ENCODE measurements around the gene GMPPB.

DNA sequence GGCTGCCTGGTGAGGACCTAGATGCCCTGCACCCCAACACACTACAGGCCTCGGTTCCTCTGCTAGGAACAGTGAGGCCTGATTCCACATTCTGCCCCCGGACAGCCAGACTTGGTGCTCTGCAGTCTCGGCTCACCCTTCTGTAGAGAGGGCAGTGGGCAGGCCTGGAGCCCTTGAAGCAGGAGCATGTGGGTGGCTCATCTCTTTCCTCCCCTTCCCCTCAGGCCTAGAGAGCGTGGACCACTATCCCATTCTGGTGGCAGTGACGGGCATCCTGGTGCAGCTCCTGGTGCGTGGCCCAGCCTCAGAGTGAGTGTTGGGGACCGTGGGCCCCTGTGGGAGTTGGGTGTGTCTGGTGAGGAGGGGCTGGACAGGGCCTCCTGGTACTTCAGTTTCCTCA lies 7.6 kb downstream of the GMPPB start:
- TF ChIP-seq, protein P1, sequence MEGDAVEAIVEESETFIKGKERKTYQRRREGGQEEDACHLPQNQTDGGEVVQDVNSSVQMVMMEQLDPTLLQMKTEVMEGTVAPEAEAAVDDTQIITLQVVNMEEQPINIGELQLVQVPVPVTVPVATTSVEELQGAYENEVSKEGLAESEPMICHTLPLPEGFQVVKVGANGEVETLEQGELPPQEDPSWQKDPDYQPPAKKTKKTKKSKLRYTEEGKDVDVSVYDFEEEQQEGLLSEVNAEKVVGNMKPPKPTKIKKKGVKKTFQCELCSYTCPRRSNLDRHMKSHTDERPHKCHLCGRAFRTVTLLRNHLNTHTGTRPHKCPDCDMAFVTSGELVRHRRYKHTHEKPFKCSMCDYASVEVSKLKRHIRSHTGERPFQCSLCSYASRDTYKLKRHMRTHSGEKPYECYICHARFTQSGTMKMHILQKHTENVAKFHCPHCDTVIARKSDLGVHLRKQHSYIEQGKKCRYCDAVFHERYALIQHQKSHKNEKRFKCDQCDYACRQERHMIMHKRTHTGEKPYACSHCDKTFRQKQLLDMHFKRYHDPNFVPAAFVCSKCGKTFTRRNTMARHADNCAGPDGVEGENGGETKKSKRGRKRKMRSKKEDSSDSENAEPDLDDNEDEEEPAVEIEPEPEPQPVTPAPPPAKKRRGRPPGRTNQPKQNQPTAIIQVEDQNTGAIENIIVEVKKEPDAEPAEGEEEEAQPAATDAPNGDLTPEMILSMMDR (IDR thresholded peaks at IDR 0.05) = no peak
- TF ChIP-seq POLR2A (IDR thresholded peaks at IDR 0.05) (no peak), POLR2AphosphoS5 (IDR thresholded peaks at IDR 0.05) (no peak)
